Type B pancreatic cell (in vitro differentiated cells): ENCODE measurements around the gene ROR2. TPM values are rescaled to one million over a fixed set of nuclear protein-coding genes. Genes with fewer than 3 reads are reported as not detected.

Source experiments
- DNase-seq: peaks from one replicate; pipeline ENCODE4 v3.0.0; 2021; ENCODE audit warnings: mixed read lengths; ENCODE audit not compliant: unreplicated experiment; ENCODE audit errors: extremely low spot score
- H3K27ac Mint-ChIP-seq: 2 replicates; pipeline ENCODE4 v1.8.0; 2021; ENCODE audit warnings: mild to moderate bottlenecking, mixed read lengths
- H3K27me3 Mint-ChIP-seq: 2 replicates; pipeline ENCODE4 v1.8.0; 2021; ENCODE audit warnings: mixed read lengths
- H3K36me3 Mint-ChIP-seq: 2 replicates; pipeline ENCODE4 v1.8.0; 2021; ENCODE audit warnings: mixed read lengths
- H3K4me1 Mint-ChIP-seq: one replicate; pipeline ENCODE4 v1.8.0; 2021; ENCODE audit warnings: mixed read lengths; ENCODE audit not compliant: unreplicated experiment
- H3K4me3 Mint-ChIP-seq: 2 replicates; pipeline ENCODE4 v1.8.0; 2021; ENCODE audit warnings: mild to moderate bottlenecking, mixed read lengths
- H3K9me3 Mint-ChIP-seq: 2 replicates; pipeline ENCODE4 v1.8.0; 2021; ENCODE audit warnings: mixed read lengths
- CTCF ChIP-seq: fragments of 200-600 bp; sonication (generic); conservative IDR thresholded peaks from 2 replicates; pipeline ENCODE4 v1.5.0; 2021; ENCODE audit warnings: antibody characterized with exemption, mild to moderate bottlenecking
- total RNA-seq: library from RNA; stranded (reverse); gene quantifications from 2 replicates; pipeline ENCODE4 v1.2.1, GENCODE V29; 2021; ENCODE audit warnings: low replicate concordance

ROR2 gene
- total RNA-seq, 1 donor from 2014 or later: 48.9 TPM

- no peak overlapping the region for H3K4me3 Mint-ChIP-seq
- H3K4me1 Mint-ChIP-seq: peaks cover 50% of the 10 kb centered on the region
- H3K36me3 Mint-ChIP-seq: peaks cover 28% of the 10 kb centered on the region
- TF ChIP-seq CTCF: no peak
- peaks cover 9% of the 10 kb centered on the region for H3K9me3 Mint-ChIP-seq
- H3K27ac Mint-ChIP-seq: no peak overlapping the region
- H3K27me3 Mint-ChIP-seq: no peaks in the 10 kb centered on the region
- DNase-seq: no peak
Measured at GRCh38 chr9:91768507-91768906, 181.5 kb downstream of the ROR2 start.

- Mint-ChIP-seq H3K27ac (no peak overlapping the region), H3K36me3 (peaks cover 28% of the 10 kb centered on the region), H3K4me1 (peaks cover 32% of the 10 kb centered on the region), H3K4me3 (no peak overlapping the region), H3K9me3 (peaks cover 9% of the 10 kb centered on the region), H3K27me3 (no peaks in the 10 kb centered on the region)
- DNase-seq: no peak
- TF ChIP-seq CTCF: no peak
Measured at GRCh38 chr9:91766315-91767069, 183.5 kb downstream of the ROR2 start.

- TF ChIP-seq CTCF: no peak
- Mint-ChIP-seq H3K27me3 (no peaks in the 10 kb centered on the region), H3K9me3 (peaks cover 9% of the 10 kb centered on the region)
Measured at GRCh38 chr9:91765296-91765695, 184.7 kb downstream of the ROR2 start.

GRCh38 chr9:91764661-91765060 lies 185.4 kb downstream of the ROR2 start:
- DNase-seq: no peak
- Mint-ChIP-seq H3K36me3 (peaks cover 25% of the 10 kb centered on the region), H3K27ac (no peak overlapping the region), H3K4me3 (no peak overlapping the region), H3K4me1 (peaks cover 15% of the 10 kb centered on the region), H3K27me3 (no peaks in the 10 kb centered on the region), H3K9me3 (peaks cover 9% of the 10 kb centered on the region)
- no peak for TF ChIP-seq CTCF

More at GRCh38 chr9:91765296-91765695, 184.7 kb downstream of the ROR2 start:
- H3K27ac Mint-ChIP-seq: no peak overlapping the region
- peaks cover 20% of the 10 kb centered on the region for H3K4me1 Mint-ChIP-seq
- no peak overlapping the region for H3K4me3 Mint-ChIP-seq
- peaks cover 28% of the 10 kb centered on the region for H3K36me3 Mint-ChIP-seq
- DNase-seq: no peak

- no peak overlapping the region for H3K27ac Mint-ChIP-seq
- H3K27me3 Mint-ChIP-seq: no peaks in the 10 kb centered on the region
- peaks cover 13% of the 10 kb centered on the region for H3K4me1 Mint-ChIP-seq
- H3K9me3 Mint-ChIP-seq: peaks cover 4% of the 10 kb centered on the region
- H3K4me3 Mint-ChIP-seq: no peak overlapping the region
- peaks cover 15% of the 10 kb centered on the region for H3K36me3 Mint-ChIP-seq
- no peak for DNase-seq
- TF ChIP-seq CTCF: no peak
Measured at GRCh38 chr9:91761362-91761761, 188.7 kb downstream of the ROR2 start.
